GM12878 (cell line): Measurements from ENCODE around the gene CD244. TPM values are rescaled to one million over a fixed set of nuclear protein-coding genes. Genes with fewer than 3 reads are reported as not detected.

ENCODE experiments used
- ATAC-seq: fragments of 200-7000 bp; cut with Tn5 transposase; 3 replicates; pipeline ENCODE4 v1.9.1; 2020; ENCODE audit warnings: mild to moderate bottlenecking, moderate library complexity
- BruUV-seq: library from RNA; stranded (reverse); fragments of 400-500 nt; replicated peaks from 2 replicates; lab custom pipeline; 2021; lab: Mats Ljungman, UMichigan
- CTCF ChIA-PET: fragments of 300-600 bp; sonication (Branson Sonifier 250); formaldehyde crosslinking; extraction: SDS; loops from one replicate; lab custom pipeline; 2021; ENCODE audit warnings: inconsistent platforms; lab: Yijun Ruan, JAX
- POLR2A ChIA-PET: fragments of 350-600 bp; formaldehyde crosslinking; extraction: SDS; loops from one replicate; lab custom pipeline; 2021; ENCODE audit warnings: inconsistent platforms; lab: Charles Lee
- RAD21 ChIA-PET: fragments of 300-600 bp; sonication (Branson Sonifier 250); formaldehyde crosslinking; loops from one replicate; lab custom pipeline; 2023; ENCODE audit warnings: antibody characterized with exemption; ENCODE audit not compliant: unreplicated experiment; lab: Charles Lee
- SMC1A ChIA-PET: fragments of 300-600 bp; sonication (Branson Sonifier 250); formaldehyde crosslinking; loops from one replicate; lab custom pipeline; 2023; ENCODE audit not compliant: unreplicated experiment, uncharacterized antibody; lab: Charles Lee
- DNase-seq: peaks from one replicate; pipeline ENCODE4 v3.0.0-alpha.2; 2011; ENCODE audit warnings: low read depth, low spot score
- FAIRE-seq: peaks from 3 replicates; lab custom pipeline; 2011; peaks lifted over from hg19 to GRCh38; lab: Jason Lieb, UNC
- H2AFZ ChIP-seq: 2 replicates; pipeline ENCODE4 v1.6.0; 2011; ENCODE audit warnings: low read depth, low read length, control low read depth; ENCODE audit not compliant: control insufficient read depth
- H3K27ac ChIP-seq: 2 replicates; pipeline ENCODE4 v1.5.1; 2011; ENCODE audit warnings: control low read depth; ENCODE audit not compliant: control insufficient read depth, insufficient read depth
- H3K27me3 ChIP-seq, 2 experiments: replicated peaks in 1 of 2; 2 replicates each; pipeline versions ENCODE4 v1.6.0 to v1.6.1; 2011; ENCODE audit warnings: low read length in 1 of 2; ENCODE audit not compliant: control insufficient read depth in 2 of 2, insufficient read depth in 2 of 2
- H3K36me3 ChIP-seq, 2 experiments: 2 replicates each; pipeline ENCODE4 v1.5.1; 2011; ENCODE audit warnings: low read length in 1 of 2; ENCODE audit not compliant: control insufficient read depth in 2 of 2, insufficient read depth in 2 of 2
- H3K4me1 ChIP-seq: 2 replicates; pipeline ENCODE4 v1.6.1; 2011; ENCODE audit warnings: mild to moderate bottlenecking, low read length, moderate library complexity, mixed read lengths; ENCODE audit not compliant: control insufficient read depth, insufficient read depth
- H3K4me2 ChIP-seq: 2 replicates; pipeline ENCODE4 v1.6.0; 2011; ENCODE audit warnings: control low read depth; ENCODE audit not compliant: control insufficient read depth, insufficient read depth
- H3K4me3 ChIP-seq: fragments of 200-600 bp; sonication (generic); 2 replicates; pipeline ENCODE4 v1.5.1; 2016
- H3K79me2 ChIP-seq: 2 replicates; pipeline ENCODE4 v1.6.0; 2011; ENCODE audit warnings: low read length; ENCODE audit not compliant: control insufficient read depth, insufficient read depth
- H3K9ac ChIP-seq: 2 replicates; pipeline ENCODE4 v1.8.0; 2011; ENCODE audit warnings: low read length, control low read depth, mixed read lengths; ENCODE audit not compliant: control insufficient read depth, insufficient read depth
- H3K9me3 ChIP-seq: replicated peaks from 3 replicates; pipeline ENCODE4 v1.5.1; 2011; ENCODE audit warnings: mild to moderate bottlenecking, low read length; ENCODE audit not compliant: control insufficient read depth, insufficient read depth
- H4K20me1 ChIP-seq: 2 replicates; pipeline ENCODE4 v1.6.0; 2011; ENCODE audit not compliant: control insufficient read depth, insufficient read depth
- BACH1 ChIP-seq: fragments of 450-650 bp; IDR thresholded peaks from 2 replicates; pipeline ENCODE4 v1.6.1; 2017; ENCODE audit warnings: mild to moderate bottlenecking, borderline replicate concordance
- IKZF2 ChIP-seq, 2 experiments: fragments of 450-650 bp; IDR thresholded peaks; 2 replicates each; pipeline ENCODE4 v1.6.1; 2017; ENCODE audit warnings: mild to moderate bottlenecking in 2 of 2, moderate library complexity in 2 of 2
- JUNB ChIP-seq: IDR thresholded peaks from 2 replicates; pipeline ENCODE4 v1.6.1; 2016; ENCODE audit warnings: antibody characterized with exemption, mild to moderate bottlenecking
- WGBS: methylation state at CpG from one replicate; pipeline ENCODE4 v1.1.6; 2016; ENCODE audit warnings: low lambda C conversion rate; ENCODE audit not compliant: insufficient replicate concordance, insufficient coverage; ENCODE audit errors: missing lambda C conversion rate; 5-methylcytosine and 5-hydroxymethylcytosine counted together
- in situ Hi-C: fragments of 300-500 bp; cut with MboI; formaldehyde crosslinking; loops from 9 replicates; pipeline ENCODE4 v1.14.3; 2018; ENCODE audit warnings: mixed read lengths
- intact Hi-C: fragments of 100-400 bp; cut with micrococcal nuclease; formaldehyde crosslinking; loops from one replicate; pipeline ENCODE4 v1.14.2; 2022; ENCODE audit not compliant: unreplicated experiment
- polyA plus RNA-seq, 11 experiments: library from polyadenylated mRNA; depleted of rRNA in 4 of 11; unstranded in 6 of 11; stranded (reverse) in 5 of 11; fragments of >200 nt; fragmentation: Nextera tagmentation in 4 of 11; fragmentation: Illumina TruSeq in 1 of 11; extraction: Ambion mirVana in 4 of 11; extraction: Trizol in 1 of 11; gene quantifications; 1 replicate in 1 of 11; 2 replicates in 10 of 11; pipeline versions ENCODE4 v1.2.1 to v1.2.3, GENCODE V29; 2011 to 2016; ENCODE audit warnings: inconsistent platforms in 2 of 11, missing spikeins in 2 of 11, low read depth in 1 of 11
- total RNA-seq, 4 experiments: library from RNA; depleted of rRNA in 3 of 4; stranded (reverse); fragments of >200 nt in 3 of 4; fragmentation: Illumina TruSeq in 1 of 4; extraction: Trizol in 1 of 4; gene quantifications; 2 replicates each; pipeline versions ENCODE4 v1.2.1 to v1.2.3, GENCODE V29; 2013 to 2021
- TF ChIP-seq, protein P1 (sequence below): fragments of 450-650 bp; IDR thresholded peaks from 2 replicates; pipeline ENCODE4 v1.6.1; 2017; ENCODE audit warnings: mild to moderate bottlenecking, moderate library complexity

Gene CD244
- total and polyA plus RNA-seq, 10 of the 15 experiments (the other 5 are each of a cell fraction or from before 2014, with no cell fraction given) = 0.24 to 13.6 (median 0.73) TPM

DNA sequence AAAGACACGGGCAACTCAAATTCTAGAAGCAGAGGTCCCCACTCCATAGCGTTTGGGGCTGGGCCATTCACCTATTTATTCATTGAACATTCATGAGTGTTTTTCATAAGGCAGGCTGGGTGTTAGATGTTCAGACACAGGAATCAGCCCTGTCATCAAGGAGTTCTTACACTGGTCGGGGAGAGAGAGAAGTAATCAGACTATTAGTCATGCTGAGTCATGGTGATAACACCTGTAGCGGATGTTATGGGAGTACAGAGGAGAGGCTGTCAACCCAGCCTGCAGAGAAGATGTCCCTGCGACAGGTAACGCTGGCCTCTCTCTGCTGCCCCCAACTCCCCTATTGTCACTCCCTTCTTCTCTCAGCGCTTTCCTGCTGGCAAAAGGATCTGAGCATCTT lies 49.5 kb downstream of the CD244 start:
- Histone ChIP-seq H3K36me3 (no peaks in the 10 kb centered on the region), H3K4me3 (no peak overlapping the region), H2AFZ (no peak overlapping the region), H3K9me3 (no peaks in the 10 kb centered on the region), H3K4me1 (no peaks in the 10 kb centered on the region), H3K9ac (no peak overlapping the region), H3K27me3 (no peaks in the 10 kb centered on the region), H3K4me2 (no peak overlapping the region), H3K79me2 (no peaks in the 10 kb centered on the region), H3K27ac (no peak overlapping the region), H4K20me1 (no peaks in the 10 kb centered on the region)
- in situ Hi-C loops = no loop called here
- POLR2A ChIA-PET = no interaction called here
- 70% methylated on average over 7 of the region's 7 CpGs for WGBS
- no TSS peak for BruUV-seq
- intact Hi-C loops = no loop called here
- no peak for FAIRE-seq
- TF ChIP-seq IKZF2 (IDR thresholded peaks at IDR 0.05) = no peak
- TF ChIP-seq BACH1 = peak; percentile 87
- peak; percentile 33 for TF ChIP-seq JUNB
- TF ChIP-seq, protein P1, sequence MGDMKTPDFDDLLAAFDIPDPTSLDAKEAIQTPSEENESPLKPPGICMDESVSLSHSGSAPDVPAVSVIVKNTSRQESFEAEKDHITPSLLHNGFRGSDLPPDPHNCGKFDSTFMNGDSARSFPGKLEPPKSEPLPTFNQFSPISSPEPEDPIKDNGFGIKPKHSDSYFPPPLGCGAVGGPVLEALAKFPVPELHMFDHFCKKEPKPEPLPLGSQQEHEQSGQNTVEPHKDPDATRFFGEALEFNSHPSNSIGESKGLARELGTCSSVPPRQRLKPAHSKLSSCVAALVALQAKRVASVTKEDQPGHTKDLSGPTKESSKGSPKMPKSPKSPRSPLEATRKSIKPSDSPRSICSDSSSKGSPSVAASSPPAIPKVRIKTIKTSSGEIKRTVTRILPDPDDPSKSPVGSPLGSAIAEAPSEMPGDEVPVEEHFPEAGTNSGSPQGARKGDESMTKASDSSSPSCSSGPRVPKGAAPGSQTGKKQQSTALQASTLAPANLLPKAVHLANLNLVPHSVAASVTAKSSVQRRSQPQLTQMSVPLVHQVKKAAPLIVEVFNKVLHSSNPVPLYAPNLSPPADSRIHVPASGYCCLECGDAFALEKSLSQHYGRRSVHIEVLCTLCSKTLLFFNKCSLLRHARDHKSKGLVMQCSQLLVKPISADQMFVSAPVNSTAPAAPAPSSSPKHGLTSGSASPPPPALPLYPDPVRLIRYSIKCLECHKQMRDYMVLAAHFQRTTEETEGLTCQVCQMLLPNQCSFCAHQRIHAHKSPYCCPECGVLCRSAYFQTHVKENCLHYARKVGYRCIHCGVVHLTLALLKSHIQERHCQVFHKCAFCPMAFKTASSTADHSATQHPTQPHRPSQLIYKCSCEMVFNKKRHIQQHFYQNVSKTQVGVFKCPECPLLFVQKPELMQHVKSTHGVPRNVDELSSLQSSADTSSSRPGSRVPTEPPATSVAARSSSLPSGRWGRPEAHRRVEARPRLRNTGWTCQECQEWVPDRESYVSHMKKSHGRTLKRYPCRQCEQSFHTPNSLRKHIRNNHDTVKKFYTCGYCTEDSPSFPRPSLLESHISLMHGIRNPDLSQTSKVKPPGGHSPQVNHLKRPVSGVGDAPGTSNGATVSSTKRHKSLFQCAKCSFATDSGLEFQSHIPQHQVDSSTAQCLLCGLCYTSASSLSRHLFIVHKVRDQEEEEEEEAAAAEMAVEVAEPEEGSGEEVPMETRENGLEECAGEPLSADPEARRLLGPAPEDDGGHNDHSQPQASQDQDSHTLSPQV = no peak
- SMC1A ChIA-PET = no interaction called here
- CTCF ChIA-PET = interaction anchor here (0.6 kb wide), 1 partner anchor 41 kb away, joined by 3 read pairs; no protein-coding TSS in a partner anchor
- no peak for DNase-seq
- RAD21 ChIA-PET = no interaction called here
- peak; percentile 78 for ATAC-seq
